Progenitor cell of endocrine pancreas (in vitro differentiated cells): Measurements from ENCODE around the gene OSBP2. TPM values are rescaled to one million over a fixed set of nuclear protein-coding genes. Genes with fewer than 3 reads are reported as not detected.

Experiments used
- DNase-seq: peaks from one replicate; pipeline ENCODE4 v3.0.0; 2021; ENCODE audit warnings: low spot score; ENCODE audit not compliant: unreplicated experiment
- H3K27ac Mint-ChIP-seq: 2 replicates; pipeline ENCODE4 v1.8.0; 2021; ENCODE audit warnings: mild to moderate bottlenecking, moderate library complexity, mixed read lengths
- H3K27me3 Mint-ChIP-seq: 2 replicates; pipeline ENCODE4 v1.8.0; 2021; ENCODE audit warnings: mixed read lengths
- H3K36me3 Mint-ChIP-seq: 2 replicates; pipeline ENCODE4 v1.8.0; 2022; ENCODE audit warnings: mixed read lengths; ENCODE audit not compliant: insufficient read depth
- H3K4me1 Mint-ChIP-seq: 2 replicates; pipeline ENCODE4 v1.8.0; 2021; ENCODE audit warnings: low read depth, mixed read lengths
- H3K4me3 Mint-ChIP-seq: 2 replicates; pipeline ENCODE4 v1.8.0; 2021; ENCODE audit warnings: low read depth, mild to moderate bottlenecking, moderate library complexity, mixed read lengths
- H3K9me3 Mint-ChIP-seq: 2 replicates; pipeline ENCODE4 v1.8.0; 2021; ENCODE audit warnings: low read depth, mixed read lengths
- CTCF ChIP-seq: fragments of 200-600 bp; sonication (generic); IDR thresholded peaks from one replicate; pipeline ENCODE4 v1.5.0; 2021; ENCODE audit warnings: antibody characterized with exemption, mild to moderate bottlenecking; ENCODE audit not compliant: unreplicated experiment
- microRNA-seq: library from miRNA; unstranded; fragments of <30 nt; microRNA quantifications from one replicate; pipeline ENCODE4 v1.1.0, GENCODE V29; 2020; ENCODE audit warnings: borderline number of aligned reads; ENCODE audit not compliant: unreplicated experiment
- total RNA-seq: library from RNA; stranded (reverse); gene quantifications from 2 replicates; pipeline ENCODE4 v1.2.1, GENCODE V29; 2021

Gene OSBP2
- total RNA-seq, 1 donor from 2014 or later, result 8.3 TPM

- Mint-ChIP-seq H3K27ac (no peak overlapping the region), H3K36me3 (peaks cover 31% of the 10 kb centered on the region), H3K9me3 (no peaks in the 10 kb centered on the region), H3K4me3 (no peak overlapping the region), H3K27me3 (no peaks in the 10 kb centered on the region), H3K4me1 (no peaks in the 10 kb centered on the region)
- DNase-seq, result no peak
- TF ChIP-seq CTCF, result peak; percentile 64
Measured at GRCh38 chr22:30947816-30948454, 253.3 kb downstream of the OSBP2 start.

GRCh38 chr22:30948930-30949342 is 254.3 kb downstream of the OSBP2 start:
- no peak for DNase-seq
- no peak for TF ChIP-seq CTCF
- H3K4me1 Mint-ChIP-seq, result no peaks in the 10 kb centered on the region
- H3K4me3 Mint-ChIP-seq, result no peak overlapping the region
- H3K27me3 Mint-ChIP-seq, result no peaks in the 10 kb centered on the region
- H3K27ac Mint-ChIP-seq, result no peak overlapping the region
- H3K9me3 Mint-ChIP-seq, result no peaks in the 10 kb centered on the region
- peaks cover 31% of the 10 kb centered on the region for H3K36me3 Mint-ChIP-seq

GRCh38 chr22:30949934-30950660 is 255.4 kb downstream of the OSBP2 start:
- Mint-ChIP-seq H3K36me3 (peaks cover 24% of the 10 kb centered on the region), H3K4me1 (no peaks in the 10 kb centered on the region), H3K4me3 (no peak overlapping the region), H3K27ac (no peak overlapping the region), H3K27me3 (no peaks in the 10 kb centered on the region), H3K9me3 (no peaks in the 10 kb centered on the region)
- peak; percentile 8 for TF ChIP-seq CTCF
- DNase-seq, result no peak

GRCh38 chr22:30953206-30953605 is 258.5 kb downstream of the OSBP2 start:
- no peak for DNase-seq
- Mint-ChIP-seq H3K4me3 (no peak overlapping the region), H3K27ac (no peak overlapping the region), H3K9me3 (no peaks in the 10 kb centered on the region), H3K4me1 (peaks cover 2% of the 10 kb centered on the region), H3K36me3 (peaks cover 13% of the 10 kb centered on the region), H3K27me3 (no peaks in the 10 kb centered on the region)
- TF ChIP-seq CTCF, result no peak

GRCh38 chr22:30955153-30955552 is 260.5 kb downstream of the OSBP2 start:
- Mint-ChIP-seq H3K4me1 (peaks cover 10% of the 10 kb centered on the region), H3K36me3 (peaks cover 7% of the 10 kb centered on the region), H3K4me3 (no peak overlapping the region), H3K9me3 (no peaks in the 10 kb centered on the region), H3K27me3 (no peaks in the 10 kb centered on the region), H3K27ac (no peak overlapping the region)
- no peak for TF ChIP-seq CTCF
- no peak for DNase-seq

Small RNA genes lying within 50 kb of the gene (microRNA-seq; reads per million reads assigned to microRNA genes)
- gene MIR3200, result 264 reads per million, percentile 66 among the genes with 10 or more reads in this experiment

Other genes starting within 250 kb of the OSBP2 start
- not detected in 2 replicates for gene SEC14L3, start 222.9 kb upstream of the OSBP2 start, total RNA-seq
- gene SEC14L4, start 189.2 kb upstream of the OSBP2 start, total RNA-seq, result 0.31 and 0.46 TPM in 2 replicates
- gene SEC14L6, start 148.1 kb upstream of the OSBP2 start, total RNA-seq, result 3.7 and 4.8 TPM in 2 replicates
- 21.6 and 23.7 TPM in 2 replicates for gene GAL3ST1, start 120.2 kb upstream of the OSBP2 start, total RNA-seq
- 71.6 and 74.4 TPM in 2 replicates for gene PES1, start 103.0 kb upstream of the OSBP2 start, total RNA-seq
- gene TCN2, start 87.7 kb upstream of the OSBP2 start, total RNA-seq, result 22.3 and 22.9 TPM in 2 replicates
- 2.1 and 2.6 TPM in 2 replicates for gene SLC35E4, start 59.1 kb upstream of the OSBP2 start, total RNA-seq
- gene DUSP18, start 27.0 kb upstream of the OSBP2 start, total RNA-seq, result 11.2 and 11.6 TPM in 2 replicates